Lung (tissue), 12 donors: Measurements from ENCODE around the gene SCAF11. TPM values are rescaled to one million over a fixed set of nuclear protein-coding genes. Genes with fewer than 3 reads are reported as not detected.

Experiments used
- ATAC-seq: fragments of 200-7000 bp; cut with Tn5 transposase; one replicate; pipeline ENCODE4 v1.9.1; 2020; ENCODE audit warnings: moderate number of reproducible peaks; ENCODE audit not compliant: insufficient read depth, low FRiP score
- DNase-seq, 3 donors: peaks; one replicate each; pipeline ENCODE4 v3.0.0-alpha.2; 2013 to 2017
- H3K27ac ChIP-seq, 2 donors: one replicate each; pipeline ENCODE4 v1.5.1; 2013; ENCODE audit warnings: mild to moderate bottlenecking in 2 of 2, moderate library complexity in 2 of 2, control low read depth in 1 of 2, inconsistent platforms in 1 of 2, low read depth in 1 of 2, low read length in 1 of 2
- H3K27me3 ChIP-seq, 3 donors: one replicate each; pipeline ENCODE4 v1.5.1; 2013; ENCODE audit warnings: low read length in 2 of 3; ENCODE audit not compliant: control insufficient read depth in 3 of 3, insufficient read depth in 3 of 3
- H3K36me3 ChIP-seq, 4 donors: one replicate each; pipeline ENCODE4 v1.5.1; 2013; ENCODE audit warnings: low read length in 4 of 4, mild to moderate bottlenecking in 1 of 4, moderate library complexity in 1 of 4; ENCODE audit not compliant: control insufficient read depth in 4 of 4, insufficient read depth in 4 of 4
- H3K4me1 ChIP-seq, 5 donors: one replicate each; pipeline ENCODE4 v1.5.1; 2013; ENCODE audit warnings: low read length in 5 of 5, mild to moderate bottlenecking in 2 of 5, moderate library complexity in 1 of 5; ENCODE audit not compliant: control insufficient read depth in 5 of 5, insufficient read depth in 5 of 5
- H3K4me3 ChIP-seq: one replicate; pipeline ENCODE4 v1.5.1; 2013; ENCODE audit warnings: mild to moderate bottlenecking, control low read depth, moderate library complexity
- H3K9ac ChIP-seq, 2 donors: one replicate each; pipeline ENCODE4 v1.5.1; 2013; ENCODE audit warnings: low read length in 2 of 2, control low read depth in 1 of 2; ENCODE audit not compliant: insufficient read depth in 1 of 2
- H3K9me3 ChIP-seq, 4 donors: one replicate each; pipeline ENCODE4 v1.5.1; 2013; ENCODE audit warnings: low read length in 3 of 4, mild to moderate bottlenecking in 1 of 4, moderate library complexity in 1 of 4; ENCODE audit not compliant: control insufficient read depth in 4 of 4, insufficient read depth in 3 of 4
- WGBS, 2 donors: extraction: QIAGEN DNeasy Blood & Tissue Kit; methylation state at CpG; one replicate each; pipeline ENCODE4 v1.1.7; 2013; 5-methylcytosine and 5-hydroxymethylcytosine counted together
- polyA plus RNA-seq, 2 donors: library from polyadenylated mRNA; stranded (reverse); fragments of 200-250 nt; gene quantifications; one replicate each; pipeline ENCODE4 v1.2.1, GENCODE V29; 2013
- total RNA-seq, 2 donors: library from RNA; depleted of rRNA in 1 of 2; stranded (reverse); fragments of >200 nt in 1 of 2; gene quantifications; one replicate each; pipeline ENCODE4 v1.2.1, GENCODE V29; 2014 to 2021
- TF ChIP-seq, protein P1 (sequence below): IDR thresholded peaks from 2 replicates; pipeline ENCODE4 v1.5.1; 2012; ENCODE audit warnings: mild to moderate bottlenecking; ENCODE audit errors: control extremely low read depth, extremely low read depth
- donor health status: control.
- donor health status: control.
- donor health status: Bipolar disorder and iron deficiency.
- donor health status: healthy.
- donor health status: DM: yes; HTN: yes; CAD: no.

The SCAF11 gene
- total and polyA plus RNA-seq, 4 donors, result 27.2 to 230 (median 62.9) TPM

DNA sequence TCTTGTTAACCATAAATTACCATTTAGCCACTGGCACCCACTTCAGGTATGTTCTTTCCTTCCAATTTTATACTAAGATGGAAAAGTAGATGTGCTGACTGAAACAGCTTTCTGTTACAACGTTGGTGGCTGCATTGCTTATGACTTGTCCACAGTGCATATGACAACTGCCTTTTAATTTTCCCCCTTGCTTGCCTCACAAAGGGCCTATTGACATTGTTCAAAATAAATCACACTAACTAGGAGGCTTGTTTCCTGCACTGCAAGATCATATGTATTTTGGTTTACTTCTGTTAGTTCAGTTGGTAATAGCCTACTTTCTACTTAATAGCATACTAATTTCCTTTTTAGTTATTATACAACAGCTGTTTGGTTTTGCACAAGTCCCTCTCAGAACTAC, 55.4 kb downstream of the SCAF11 start:
- TF ChIP-seq, protein P1, sequence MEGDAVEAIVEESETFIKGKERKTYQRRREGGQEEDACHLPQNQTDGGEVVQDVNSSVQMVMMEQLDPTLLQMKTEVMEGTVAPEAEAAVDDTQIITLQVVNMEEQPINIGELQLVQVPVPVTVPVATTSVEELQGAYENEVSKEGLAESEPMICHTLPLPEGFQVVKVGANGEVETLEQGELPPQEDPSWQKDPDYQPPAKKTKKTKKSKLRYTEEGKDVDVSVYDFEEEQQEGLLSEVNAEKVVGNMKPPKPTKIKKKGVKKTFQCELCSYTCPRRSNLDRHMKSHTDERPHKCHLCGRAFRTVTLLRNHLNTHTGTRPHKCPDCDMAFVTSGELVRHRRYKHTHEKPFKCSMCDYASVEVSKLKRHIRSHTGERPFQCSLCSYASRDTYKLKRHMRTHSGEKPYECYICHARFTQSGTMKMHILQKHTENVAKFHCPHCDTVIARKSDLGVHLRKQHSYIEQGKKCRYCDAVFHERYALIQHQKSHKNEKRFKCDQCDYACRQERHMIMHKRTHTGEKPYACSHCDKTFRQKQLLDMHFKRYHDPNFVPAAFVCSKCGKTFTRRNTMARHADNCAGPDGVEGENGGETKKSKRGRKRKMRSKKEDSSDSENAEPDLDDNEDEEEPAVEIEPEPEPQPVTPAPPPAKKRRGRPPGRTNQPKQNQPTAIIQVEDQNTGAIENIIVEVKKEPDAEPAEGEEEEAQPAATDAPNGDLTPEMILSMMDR, result no peak
- H3K9me3 ChIP-seq, result no peaks in the 10 kb centered on the region
- no peak overlapping the region for H3K9ac ChIP-seq
- H3K27me3 ChIP-seq, result no peaks in the 10 kb centered on the region
- ATAC-seq, result no peak
- 52 to 70% methylated on average over 1 of the region's 1 CpG for WGBS, 2 donors
- H3K4me3 ChIP-seq, result no peak overlapping the region
- DNase-seq, result peak in 1 of 3 donors; percentile 7
- H3K4me1 ChIP-seq, result peaks cover 0 to 3% (median 0%) of the 10 kb centered on the region in 5 donors
- peaks cover 2 to 24% (median 7%) of the 10 kb centered on the region in 4 donors for H3K36me3 ChIP-seq
- no peak overlapping the region for H3K27ac ChIP-seq

GRCh38 chr12:45933504-45933903, 56.9 kb downstream of the SCAF11 start:
- peaks cover 3 to 25% (median 9%) of the 10 kb centered on the region in 4 donors for H3K36me3 ChIP-seq
- H3K4me1 ChIP-seq, result peaks cover 0 to 3% (median 0%) of the 10 kb centered on the region in 5 donors
- no peaks in the 10 kb centered on the region for H3K27me3 ChIP-seq
- no peak overlapping the region for H3K9ac ChIP-seq
- no peaks in the 10 kb centered on the region for H3K9me3 ChIP-seq
- H3K27ac ChIP-seq, result no peak overlapping the region
- no peak for ATAC-seq
- WGBS, 2 donors, result 42 to 60% methylated on average over 2 of the region's 2 CpGs
- no peak overlapping the region for H3K4me3 ChIP-seq
- DNase-seq, result peak in 2 of 3 donors; percentile 28 to 54
- TF ChIP-seq, protein P1, result no peak

DNA sequence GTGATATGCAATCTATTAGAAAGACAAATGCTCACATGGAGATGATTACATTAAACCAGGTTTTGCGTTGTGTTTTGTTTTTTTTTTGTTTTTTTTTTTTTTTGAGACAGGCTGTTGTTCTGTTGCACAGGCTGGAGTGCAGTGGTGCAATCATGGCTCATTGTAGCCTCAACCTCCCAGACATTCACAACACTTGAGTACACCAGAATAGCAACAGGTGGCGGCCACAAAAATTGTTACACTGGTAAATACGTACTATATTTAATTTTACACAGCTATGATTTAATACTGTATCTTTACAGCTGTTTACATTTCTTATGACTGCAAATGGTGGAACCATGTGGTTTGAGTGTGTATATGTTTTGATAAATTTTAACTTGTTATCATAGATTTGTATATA, 60.0 kb downstream of the SCAF11 start:
- Histone ChIP-seq H3K27ac (no peak overlapping the region), H3K9me3 (no peaks in the 10 kb centered on the region), H3K9ac (no peak overlapping the region), H3K27me3 (no peaks in the 10 kb centered on the region), H3K4me3 (no peak overlapping the region), H3K36me3 (peaks cover 11 to 49% (median 24%) of the 10 kb centered on the region in 4 donors), H3K4me1 (peaks cover 0 to 3% (median 0%) of the 10 kb centered on the region in 5 donors)
- no peak for ATAC-seq
- TF ChIP-seq, protein P1, result no peak
- 97% methylated on average over 3 of the region's 3 CpGs for WGBS, 2 donors
- no peak for DNase-seq

GRCh38 chr12:45928309-45928708, 62.1 kb downstream of the SCAF11 start:
- no peak overlapping the region for H3K9ac ChIP-seq
- peaks cover 15 to 56% (median 34%) of the 10 kb centered on the region in 4 donors for H3K36me3 ChIP-seq
- DNase-seq (no peak), ATAC-seq (no peak)
- no peaks in the 10 kb centered on the region for H3K4me1 ChIP-seq
- 67 to 72% methylated on average over 2 of the region's 2 CpGs for WGBS, 2 donors
- no peak overlapping the region for H3K27ac ChIP-seq
- H3K9me3 ChIP-seq, result no peaks in the 10 kb centered on the region
- TF ChIP-seq, protein P1, result no peak
- no peaks in the 10 kb centered on the region for H3K27me3 ChIP-seq
- no peak overlapping the region for H3K4me3 ChIP-seq
